Natural killer cell (primary cell): Measurements from ENCODE around the gene POC1B. TPM values are rescaled to one million over a fixed set of nuclear protein-coding genes. Genes with fewer than 3 reads are reported as not detected.
A peak's percentile ranks its signal among the peaks of the same experiment; 100 is the strongest.

Experiments
- ATAC-seq, 3 donors: fragments of 150-1000 bp in 2 of 3; fragments of 200-7000 bp in 1 of 3; cut with Tn5 transposase; 1 replicate in 1 of 3; 2 replicates in 2 of 3; pipeline ENCODE4 v1.10.0; 2021; ENCODE audit warnings: mild to moderate bottlenecking in 2 of 3, moderate library complexity in 2 of 3
- DNase-seq, 2 donors: peaks; one replicate each; pipeline versions ENCODE4 v3.0.0 to v3.0.0-alpha.2; 2013 to 2021; ENCODE audit warnings: mixed read lengths in 1 of 2
- H3K27ac ChIP-seq: one replicate; pipeline ENCODE4 v1.5.1; 2013; ENCODE audit warnings: mild to moderate bottlenecking, low read length
- H3K27me3 ChIP-seq: one replicate; pipeline ENCODE4 v1.6.1; 2013; ENCODE audit warnings: low read length; ENCODE audit not compliant: control insufficient read depth, insufficient read depth
- H3K36me3 ChIP-seq: one replicate; pipeline ENCODE4 v1.6.1; 2013; ENCODE audit warnings: low read length; ENCODE audit not compliant: control insufficient read depth, insufficient read depth
- H3K4me1 ChIP-seq: one replicate; pipeline ENCODE4 v1.6.1; 2013; ENCODE audit warnings: low read length; ENCODE audit not compliant: control insufficient read depth, insufficient read depth
- H3K4me3 ChIP-seq: one replicate; pipeline ENCODE4 v1.5.1; 2013; ENCODE audit warnings: low read length
- H3K9me3 ChIP-seq: one replicate; pipeline ENCODE4 v1.6.1; 2013; ENCODE audit warnings: low read length; ENCODE audit not compliant: control insufficient read depth, insufficient read depth
- H3K27ac Mint-ChIP-seq, 2 donors: one replicate each; pipeline ENCODE4 v1.8.0; 2022; ENCODE audit warnings: mild to moderate bottlenecking in 2 of 2, mixed read lengths in 2 of 2, moderate library complexity in 1 of 2
- H3K27me3 Mint-ChIP-seq, 2 donors: one replicate each; pipeline ENCODE4 v1.8.0; 2022; ENCODE audit warnings: low read depth in 2 of 2, mixed read lengths in 2 of 2
- H3K36me3 Mint-ChIP-seq: one replicate; pipeline ENCODE4 v1.8.0; 2022; ENCODE audit warnings: mixed read lengths
- H3K4me1 Mint-ChIP-seq, 2 donors: one replicate each; pipeline ENCODE4 v1.8.0; 2022; ENCODE audit warnings: mixed read lengths in 2 of 2
- H3K4me3 Mint-ChIP-seq: one replicate; pipeline ENCODE4 v1.8.0; 2022; ENCODE audit warnings: mild to moderate bottlenecking, moderate library complexity, mixed read lengths
- H3K9me3 Mint-ChIP-seq, 2 donors: one replicate each; pipeline ENCODE4 v1.8.0; 2022; ENCODE audit warnings: mixed read lengths in 2 of 2
- CTCF ChIP-seq: fragments of 200-600 bp; IDR thresholded peaks from one replicate; pipeline ENCODE4 v1.8.0; 2022; ENCODE audit warnings: antibody characterized with exemption
- WGBS: methylation state at CpG from one replicate; pipeline ENCODE4 v1.1.7; 2013; ENCODE audit warnings: missing lambda C conversion rate; ENCODE audit not compliant: insufficient coverage; 5-methylcytosine and 5-hydroxymethylcytosine counted together
- intact Hi-C: fragments of 100-400 bp; cut with micrococcal nuclease; formaldehyde crosslinking; loops from one replicate; pipeline ENCODE4 v1.14.2; 2022
- total RNA-seq, 4 donors: library from RNA; stranded (reverse); fragments of 120-200 nt in 1 of 4; gene quantifications; one replicate each; pipeline versions ENCODE4 v1.2.3 to v1.2.4, GENCODE V29; 2013 to 2022

Gene POC1B
- total RNA-seq, 3 donors from 2014 or later (not counting 1 experiment from before 2014, with no cell fraction given), result 29.8 to 40.9 (median 38.0) TPM

DNA sequence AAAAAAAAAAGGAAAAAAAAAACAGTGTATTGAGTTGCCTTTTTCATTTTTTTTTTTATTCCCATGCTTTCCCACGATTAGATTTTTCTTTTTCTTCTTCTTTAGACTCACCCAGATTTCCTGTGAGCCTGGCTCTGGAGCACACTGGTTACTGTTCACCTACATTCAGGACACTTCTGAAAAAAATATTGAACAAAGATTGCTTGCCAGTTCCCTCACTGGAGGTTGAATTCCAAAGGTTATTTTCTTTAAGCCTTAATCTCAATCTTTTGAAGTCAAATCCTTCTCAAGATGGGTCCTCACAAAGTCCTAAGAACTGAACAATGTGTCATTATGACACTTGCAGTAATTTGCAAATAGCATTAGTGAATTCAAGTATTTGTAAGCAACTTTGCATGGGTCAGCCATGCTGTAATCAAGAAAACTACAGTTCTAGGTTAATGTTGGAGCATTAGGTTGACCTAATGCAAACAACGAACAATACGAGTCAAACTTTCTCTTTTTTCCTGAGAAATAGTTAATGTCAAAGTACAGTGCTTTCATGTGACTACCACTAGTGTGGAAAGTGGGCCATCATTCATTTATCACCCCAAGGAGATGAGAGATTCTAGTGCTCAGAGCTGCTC lies 124.3 kb downstream of the POC1B start:
- peaks cover 7 to 15% of the 10 kb centered on the region in 2 donors for H3K4me1 Mint-ChIP-seq
- Histone ChIP-seq H3K4me3 (no peak overlapping the region), H3K9me3 (no peaks in the 10 kb centered on the region), H3K27ac (no peak overlapping the region), H3K27me3 (no peaks in the 10 kb centered on the region), H3K36me3 (no peaks in the 10 kb centered on the region), H3K4me1 (peaks cover 11% of the 10 kb centered on the region)
- no peaks in the 10 kb centered on the region for H3K9me3 Mint-ChIP-seq
- 96% methylated on average over 3 of the region's 3 CpGs for WGBS
- ATAC-seq, result no peak
- H3K36me3 Mint-ChIP-seq, result no peaks in the 10 kb centered on the region
- H3K27me3 Mint-ChIP-seq, result no peaks in the 10 kb centered on the region
- no peak for TF ChIP-seq CTCF
- no peak for DNase-seq
- H3K27ac Mint-ChIP-seq, result peak overlapping the region; percentile 70 to 76
- intact Hi-C loops, result no loop called here
- no peak overlapping the region for H3K4me3 Mint-ChIP-seq

DNA sequence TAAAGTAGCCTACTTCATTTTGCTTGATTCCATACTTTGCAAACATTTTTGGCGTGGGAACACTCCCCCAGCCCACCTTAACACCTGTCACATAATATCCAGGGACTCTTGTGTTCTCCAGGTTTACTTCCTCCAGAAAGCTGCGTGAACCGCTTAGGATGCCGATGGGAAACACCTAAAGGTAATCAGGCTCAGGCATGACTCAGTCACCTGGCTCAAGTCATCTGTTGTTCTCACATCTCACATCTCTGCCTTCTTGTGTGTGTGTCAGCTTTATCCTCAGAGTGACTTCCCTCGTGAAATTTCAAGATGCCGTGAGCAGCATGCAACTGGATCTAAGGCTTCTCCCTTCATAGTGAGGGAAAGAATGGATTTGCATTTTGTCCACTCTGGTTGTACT lies 125.4 kb downstream of the POC1B start:
- Mint-ChIP-seq H3K27ac (peak overlapping the region; percentile 62 to 76), H3K4me3 (no peak overlapping the region), H3K9me3 (no peaks in the 10 kb centered on the region), H3K27me3 (no peaks in the 10 kb centered on the region), H3K4me1 (peaks cover 7 to 20% of the 10 kb centered on the region in 2 donors), H3K36me3 (no peaks in the 10 kb centered on the region)
- no peak for TF ChIP-seq CTCF
- Histone ChIP-seq H3K4me3 (no peak overlapping the region), H3K9me3 (no peaks in the 10 kb centered on the region), H3K27me3 (no peaks in the 10 kb centered on the region), H3K36me3 (no peaks in the 10 kb centered on the region), H3K27ac (no peak overlapping the region), H3K4me1 (peaks cover 11% of the 10 kb centered on the region)
- intact Hi-C loops, result no loop called here
- ATAC-seq (no peak), DNase-seq (no peak)
- 94% methylated on average over 6 of the region's 6 CpGs for WGBS

GRCh38 chr12:89395712-89396111 lies 130.1 kb downstream of the POC1B start:
- Histone ChIP-seq H3K4me3 (no peak overlapping the region), H3K27ac (no peak overlapping the region), H3K9me3 (no peaks in the 10 kb centered on the region), H3K36me3 (no peaks in the 10 kb centered on the region), H3K27me3 (no peaks in the 10 kb centered on the region), H3K4me1 (peaks cover 11% of the 10 kb centered on the region)
- Mint-ChIP-seq H3K36me3 (no peaks in the 10 kb centered on the region), H3K9me3 (no peaks in the 10 kb centered on the region), H3K4me1 (peaks cover 18 to 26% of the 10 kb centered on the region in 2 donors), H3K4me3 (no peak overlapping the region), H3K27ac (peak overlapping the region; percentile 69 to 86), H3K27me3 (no peaks in the 10 kb centered on the region)
- no peak for DNase-seq
- intact Hi-C loops, result no loop called here
- no peak for ATAC-seq
- TF ChIP-seq CTCF, result no peak
- WGBS, result 97% methylated on average over 4 of the region's 4 CpGs

DNA sequence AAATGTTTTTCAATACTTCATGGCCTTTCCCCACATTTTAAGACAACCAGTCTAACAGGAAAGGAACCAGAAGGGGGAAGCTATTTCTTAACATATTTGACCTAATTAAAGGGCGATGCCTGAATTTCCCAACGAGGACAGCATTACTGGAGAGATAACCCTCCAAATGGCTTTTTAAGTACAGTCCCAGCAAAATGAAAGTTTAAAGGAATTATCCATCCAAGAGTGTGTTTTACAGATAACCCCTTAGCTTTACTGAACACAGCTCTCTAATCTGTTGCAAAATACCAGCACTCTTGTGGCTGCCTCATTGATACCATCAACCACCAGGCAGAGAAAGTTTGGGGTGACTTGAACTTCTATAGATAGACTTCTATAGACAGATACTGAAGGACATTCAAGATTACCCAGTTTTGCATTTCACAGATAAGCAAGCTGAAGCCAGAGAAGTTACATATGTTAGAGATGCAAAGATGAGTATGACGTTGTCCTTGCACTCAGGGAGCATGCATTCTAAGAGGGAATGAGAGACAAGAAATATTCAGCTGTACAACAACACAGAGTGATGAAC lies 132.2 kb downstream of the POC1B start:
- H3K27me3 Mint-ChIP-seq, result no peaks in the 10 kb centered on the region
- Histone ChIP-seq H3K4me3 (no peak overlapping the region), H3K4me1 (peaks cover 11% of the 10 kb centered on the region), H3K36me3 (no peaks in the 10 kb centered on the region), H3K27ac (no peak overlapping the region), H3K27me3 (no peaks in the 10 kb centered on the region), H3K9me3 (no peaks in the 10 kb centered on the region)
- peaks cover 31 to 37% of the 10 kb centered on the region in 2 donors for H3K4me1 Mint-ChIP-seq
- ATAC-seq (peak in 1 of 3 donors; percentile 52), DNase-seq (no peak)
- H3K4me3 Mint-ChIP-seq, result no peak overlapping the region
- intact Hi-C loops, result no loop called here
- no peak for TF ChIP-seq CTCF
- no peaks in the 10 kb centered on the region for H3K36me3 Mint-ChIP-seq
- WGBS, result 82% methylated on average over 3 of the region's 3 CpGs
- no peaks in the 10 kb centered on the region for H3K9me3 Mint-ChIP-seq
- no peak overlapping the region for H3K27ac Mint-ChIP-seq
